ENCODE data around the gene NT5DC4.

Gene NT5DC4

GRCh38 chr2:112683550-112684414 lies 37.0 kb upstream of the NT5DC4 start:
- Histone ChIP-seq H3K9ac (ENCODE audit: low read length) (no peak overlapping the region), H3K4me3 (ENCODE audit: low read length) (no peak overlapping the region), H3K79me2 (ENCODE audit: low read length) (no peaks in the 10 kb centered on the region), H3K27me3 (replicated peaks; ENCODE audit: insufficient read depth, low read length) (no peaks in the 10 kb centered on the region), H3K4me1 (ENCODE audit: low read length) (peaks cover 14% of the 10 kb centered on the region), H3K36me3 (replicated peaks; ENCODE audit: insufficient read depth, low read length) (no peaks in the 10 kb centered on the region), H3F3A (ENCODE audit: insufficient read depth, low read length) (peaks cover 6% of the 10 kb centered on the region), H4K20me1 (ENCODE audit: insufficient read depth, low read length) (no peaks in the 10 kb centered on the region), H2AFZ (ENCODE audit: low read length) (no peak overlapping the region), H3K27ac (ENCODE audit: low read length) (no peak overlapping the region), H3K9me3 (replicated peaks; ENCODE audit: insufficient read depth, low read length) (no peaks in the 10 kb centered on the region), H3K9me2 (replicated peaks; ENCODE audit: insufficient read depth, low read length) (no peaks in the 10 kb centered on the region), H3K4me2 (ENCODE audit: low read depth, low read length) (no peak overlapping the region)
- TF ChIP-seq EZH2 (optimal IDR thresholded peaks at IDR 0.05; ENCODE audit: low read depth, low read length) (no peak), CTCF (IDR thresholded peaks at IDR 0.05; ENCODE audit: low read length) (no peak), EZH2phosphoT487 (IDR thresholded peaks at IDR 0.05; ENCODE audit: low read length) (no peak)
- DNase-seq = no peak

- H3K79me2 ChIP-seq (ENCODE audit: low read length) = no peaks in the 10 kb centered on the region
- no peak for DNase-seq
- H3K27me3 ChIP-seq (replicated peaks; ENCODE audit: insufficient read depth, low read length) = no peaks in the 10 kb centered on the region
- no peak for TF ChIP-seq CTCF (IDR thresholded peaks at IDR 0.05; ENCODE audit: low read length)
- TF ChIP-seq EZH2 (optimal IDR thresholded peaks at IDR 0.05; ENCODE audit: low read depth, low read length) = no peak
- TF ChIP-seq EZH2phosphoT487 (IDR thresholded peaks at IDR 0.05; ENCODE audit: low read length) = no peak
- H3K36me3 ChIP-seq (replicated peaks; ENCODE audit: insufficient read depth, low read length) = no peaks in the 10 kb centered on the region
- H3K9ac ChIP-seq (ENCODE audit: low read length) = no peak overlapping the region
- no peak overlapping the region for H3K4me2 ChIP-seq (ENCODE audit: low read depth, low read length)
- no peak overlapping the region for H2AFZ ChIP-seq (ENCODE audit: low read length)
- no peak overlapping the region for H3K27ac ChIP-seq (ENCODE audit: low read length)
- no peaks in the 10 kb centered on the region for H3K9me2 ChIP-seq (replicated peaks; ENCODE audit: insufficient read depth, low read length)
- no peak overlapping the region for H3K4me3 ChIP-seq (ENCODE audit: low read length)
- peaks cover 6% of the 10 kb centered on the region for H3F3A ChIP-seq (ENCODE audit: insufficient read depth, low read length)
- peaks cover 14% of the 10 kb centered on the region for H3K4me1 ChIP-seq (ENCODE audit: low read length)
- no peaks in the 10 kb centered on the region for H4K20me1 ChIP-seq (ENCODE audit: insufficient read depth, low read length)
- no peaks in the 10 kb centered on the region for H3K9me3 ChIP-seq (replicated peaks; ENCODE audit: insufficient read depth, low read length)
Measured at GRCh38 chr2:112684415-112684775, 36.4 kb upstream of the NT5DC4 start.

- H3K36me3 ChIP-seq (replicated peaks; ENCODE audit: insufficient read depth, low read length) = no peaks in the 10 kb centered on the region
- TF ChIP-seq EZH2phosphoT487 (IDR thresholded peaks at IDR 0.05; ENCODE audit: low read length) (no peak), EZH2 (optimal IDR thresholded peaks at IDR 0.05; ENCODE audit: low read depth, low read length) (no peak), CTCF (IDR thresholded peaks at IDR 0.05; ENCODE audit: low read length) (no peak; the same call in 1 of the 2 replicates)
- peaks cover 6% of the 10 kb centered on the region for H3F3A ChIP-seq (ENCODE audit: insufficient read depth, low read length)
- no peak overlapping the region for H3K9ac ChIP-seq (ENCODE audit: low read length)
- no peaks in the 10 kb centered on the region for H3K9me3 ChIP-seq (replicated peaks; ENCODE audit: insufficient read depth, low read length)
- H3K4me1 ChIP-seq (ENCODE audit: low read length) = peaks cover 14% of the 10 kb centered on the region
- no peak overlapping the region for H3K27ac ChIP-seq (ENCODE audit: low read length)
- no peak overlapping the region for H3K4me3 ChIP-seq (ENCODE audit: low read length)
- H2AFZ ChIP-seq (ENCODE audit: low read length) = no peak overlapping the region
- DNase-seq = no peak
- H3K9me2 ChIP-seq (replicated peaks; ENCODE audit: insufficient read depth, low read length) = no peaks in the 10 kb centered on the region
- H3K4me2 ChIP-seq (ENCODE audit: low read depth, low read length) = no peak overlapping the region
- no peaks in the 10 kb centered on the region for H3K27me3 ChIP-seq (replicated peaks; ENCODE audit: insufficient read depth, low read length)
- H3K79me2 ChIP-seq (ENCODE audit: low read length) = no peaks in the 10 kb centered on the region
- H4K20me1 ChIP-seq (ENCODE audit: insufficient read depth, low read length) = no peaks in the 10 kb centered on the region
Measured at GRCh38 chr2:112685271-112685884, 35.4 kb upstream of the NT5DC4 start.

Data from MM.1S (cell line).